NCI-H1436 (cell line): ENCODE data around the gene CREG1.
A peak's percentile ranks its signal among the peaks of the same experiment; 100 is the strongest.
"Not testable (repeated sequence)": the region's sequence is repeated elsewhere in the genome, so short reads cannot be mapped to it uniquely, and the experiment has no call there.

Experiments used
- DNase-seq: peaks from one replicate; lab custom pipeline; 2025; lab: John Stamatoyannopoulos, UW

The CREG1 gene

GRCh38 chr1:167563579-167564246 is 10.2 kb upstream of the CREG1 start:
- no peak for DNase-seq

GRCh38 chr1:167562702-167563101 is 9.1 kb upstream of the CREG1 start:
- no peak for DNase-seq

- no peak for DNase-seq
Measured at GRCh38 chr1:167561753-167562152, 8.2 kb upstream of the CREG1 start.

- DNase-seq = peak; percentile 69
Measured at GRCh38 chr1:167555971-167556714, 2.6 kb upstream of the CREG1 start.

GRCh38 chr1:167555072-167555471 is 1.5 kb upstream of the CREG1 start:
- DNase-seq = not testable (repeated sequence)

GRCh38 chr1:167554028-167554779 is 642 bp upstream of the CREG1 start:
- DNase-seq = no peak

GRCh38 chr1:167551362-167551761 is 2.2 kb downstream of the CREG1 start:
- DNase-seq = no peak

- DNase-seq = no peak
Measured at GRCh38 chr1:167548059-167548932, 5.3 kb downstream of the CREG1 start.

GRCh38 chr1:167546935-167547334 is 6.6 kb downstream of the CREG1 start:
- no peak for DNase-seq

GRCh38 chr1:167545349-167545748 is 8.2 kb downstream of the CREG1 start:
- DNase-seq = no peak

GRCh38 chr1:167544447-167545093 is 9.0 kb downstream of the CREG1 start:
- DNase-seq = no peak

- DNase-seq = no peak
Measured at GRCh38 chr1:167543199-167543990, 10.2 kb downstream of the CREG1 start.

- DNase-seq = no peak
Measured at GRCh38 chr1:167542109-167543032, 11.2 kb downstream of the CREG1 start.

- DNase-seq = no peak
Measured at GRCh38 chr1:167541610-167542009, 12.0 kb downstream of the CREG1 start.

- no peak for DNase-seq
Measured at GRCh38 chr1:167541003-167541402, 12.6 kb downstream of the CREG1 start.

- no peak for DNase-seq
Measured at GRCh38 chr1:167538657-167539056, 14.9 kb downstream of the CREG1 start.

- DNase-seq = peak; percentile 3
Measured at GRCh38 chr1:167533851-167534300, 19.7 kb downstream of the CREG1 start.

GRCh38 chr1:167532964-167533824 is 20.4 kb downstream of the CREG1 start:
- DNase-seq = no peak
